WI38 (cell line): Measurements from ENCODE around the gene RAP2C.
A peak's percentile ranks its signal among the peaks of the same experiment; 100 is the strongest.

Experiments
- H3K4me3 ChIP-seq: 2 replicates; pipeline ENCODE4 v1.5.1; 2011; ENCODE audit warnings: low read depth, mild to moderate bottlenecking, control low read depth, low read length
- TF ChIP-seq, protein P1 (sequence below): IDR thresholded peaks from 2 replicates; pipeline ENCODE4 v1.5.1; 2012; ENCODE audit warnings: low read depth, mild to moderate bottlenecking, control low read depth, low read length

Gene RAP2C

DNA sequence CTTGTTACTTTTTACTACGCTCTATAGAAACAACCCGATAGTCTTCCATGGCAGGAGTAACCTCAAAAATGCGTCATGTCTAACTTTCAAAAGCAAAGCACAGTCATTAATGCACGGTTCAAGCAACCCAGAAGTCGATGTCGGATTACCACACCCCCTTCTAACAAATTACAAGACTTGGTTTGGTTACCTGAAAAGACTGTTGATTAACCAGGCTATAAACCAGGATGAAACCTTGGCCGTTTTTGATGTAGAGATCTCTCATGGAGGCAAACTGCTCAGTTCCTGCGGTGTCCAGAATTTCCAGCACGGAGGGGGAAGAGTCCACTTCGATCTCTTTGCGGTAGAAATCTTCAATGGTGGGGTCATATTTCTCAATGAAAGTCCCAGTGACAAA is 2.4 kb downstream of the RAP2C start:
- H3K4me3 ChIP-seq: peak overlapping the region; percentile 69
- TF ChIP-seq, protein P1, sequence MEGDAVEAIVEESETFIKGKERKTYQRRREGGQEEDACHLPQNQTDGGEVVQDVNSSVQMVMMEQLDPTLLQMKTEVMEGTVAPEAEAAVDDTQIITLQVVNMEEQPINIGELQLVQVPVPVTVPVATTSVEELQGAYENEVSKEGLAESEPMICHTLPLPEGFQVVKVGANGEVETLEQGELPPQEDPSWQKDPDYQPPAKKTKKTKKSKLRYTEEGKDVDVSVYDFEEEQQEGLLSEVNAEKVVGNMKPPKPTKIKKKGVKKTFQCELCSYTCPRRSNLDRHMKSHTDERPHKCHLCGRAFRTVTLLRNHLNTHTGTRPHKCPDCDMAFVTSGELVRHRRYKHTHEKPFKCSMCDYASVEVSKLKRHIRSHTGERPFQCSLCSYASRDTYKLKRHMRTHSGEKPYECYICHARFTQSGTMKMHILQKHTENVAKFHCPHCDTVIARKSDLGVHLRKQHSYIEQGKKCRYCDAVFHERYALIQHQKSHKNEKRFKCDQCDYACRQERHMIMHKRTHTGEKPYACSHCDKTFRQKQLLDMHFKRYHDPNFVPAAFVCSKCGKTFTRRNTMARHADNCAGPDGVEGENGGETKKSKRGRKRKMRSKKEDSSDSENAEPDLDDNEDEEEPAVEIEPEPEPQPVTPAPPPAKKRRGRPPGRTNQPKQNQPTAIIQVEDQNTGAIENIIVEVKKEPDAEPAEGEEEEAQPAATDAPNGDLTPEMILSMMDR: no peak

DNA sequence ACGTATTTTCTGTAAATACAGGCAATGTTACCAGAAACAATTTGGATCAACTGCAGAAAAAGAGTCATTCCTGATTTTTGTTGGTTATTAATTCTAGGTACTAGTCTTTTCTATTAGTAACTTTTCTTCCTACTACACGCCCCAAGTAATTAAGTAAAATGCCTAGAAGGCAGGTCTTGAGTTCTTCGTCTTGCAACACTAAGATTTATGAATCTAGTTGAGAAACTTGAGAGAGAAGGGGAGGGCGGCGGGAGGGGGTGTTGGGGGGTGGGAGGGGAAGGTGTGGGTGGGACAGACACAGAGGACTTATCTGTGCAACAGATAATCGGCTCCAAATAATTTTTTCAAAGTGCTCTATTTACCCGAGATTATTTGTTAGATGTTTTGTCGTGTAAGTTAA is 3.0 kb downstream of the RAP2C start:
- TF ChIP-seq, protein P1: no peak
- peak overlapping the region; percentile 69 for H3K4me3 ChIP-seq

DNA sequence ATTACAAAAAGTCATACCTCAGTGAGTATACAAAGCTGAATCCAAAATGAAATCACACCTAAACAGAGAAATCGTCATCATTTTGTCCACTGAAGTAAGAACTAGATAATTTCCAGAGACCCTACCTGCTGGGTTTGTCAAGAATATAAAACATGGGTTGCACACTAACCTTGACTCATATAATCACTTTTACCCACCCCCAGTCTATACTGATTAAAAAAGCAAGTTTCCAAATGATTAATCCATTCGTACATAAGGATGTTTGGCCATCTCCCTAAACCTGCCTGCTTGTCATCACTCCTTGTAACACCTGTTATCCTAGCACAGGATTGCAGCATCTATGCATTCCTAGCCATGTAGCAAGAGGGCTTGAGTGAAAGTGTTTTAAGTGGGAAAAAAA is 4.7 kb downstream of the RAP2C start:
- TF ChIP-seq, protein P1: no peak
- H3K4me3 ChIP-seq: no peak overlapping the region

DNA sequence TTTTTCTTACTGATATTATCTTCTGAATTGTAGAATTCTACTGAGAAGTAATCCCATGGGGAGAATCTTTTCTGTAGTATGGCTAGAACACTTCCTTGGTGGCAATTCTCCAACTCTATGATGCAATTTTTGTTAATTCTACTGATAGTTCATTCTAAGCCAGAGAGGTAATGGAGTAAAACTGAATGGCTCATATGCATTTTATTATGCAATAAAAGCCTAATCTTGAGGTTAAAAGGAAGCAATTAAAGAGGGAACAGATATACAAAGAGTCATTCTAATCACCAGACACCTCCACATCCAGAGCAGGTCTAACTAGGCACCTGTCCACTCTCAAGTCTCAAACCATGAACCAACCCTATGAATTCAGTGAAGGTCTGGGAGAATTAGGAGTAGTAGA is 9.7 kb downstream of the RAP2C start:
- TF ChIP-seq, protein P1: no peak

DNA sequence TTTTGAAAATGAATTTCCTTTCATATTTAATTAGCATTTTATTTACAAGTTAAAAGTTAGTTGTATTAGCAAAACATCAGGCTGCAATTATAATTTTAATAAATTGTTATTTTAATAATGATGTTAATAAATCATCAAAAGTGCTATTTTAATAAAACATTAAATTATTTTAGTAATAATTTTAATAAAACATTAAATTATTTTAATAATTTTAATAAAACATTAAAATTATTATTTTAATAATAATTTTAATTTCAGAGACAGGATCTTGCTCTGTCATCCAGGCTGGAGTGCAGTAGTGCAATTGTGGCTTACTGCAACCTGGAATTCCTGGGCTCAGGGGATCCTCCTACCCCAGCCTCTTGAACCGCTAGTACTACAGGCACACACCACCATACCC is 10.8 kb downstream of the RAP2C start:
- no peak overlapping the region for H3K4me3 ChIP-seq
- TF ChIP-seq, protein P1: no peak

More for the DNA sequence above, 9.7 kb downstream of the RAP2C start:
- H3K4me3 ChIP-seq: no peak overlapping the region

DNA sequence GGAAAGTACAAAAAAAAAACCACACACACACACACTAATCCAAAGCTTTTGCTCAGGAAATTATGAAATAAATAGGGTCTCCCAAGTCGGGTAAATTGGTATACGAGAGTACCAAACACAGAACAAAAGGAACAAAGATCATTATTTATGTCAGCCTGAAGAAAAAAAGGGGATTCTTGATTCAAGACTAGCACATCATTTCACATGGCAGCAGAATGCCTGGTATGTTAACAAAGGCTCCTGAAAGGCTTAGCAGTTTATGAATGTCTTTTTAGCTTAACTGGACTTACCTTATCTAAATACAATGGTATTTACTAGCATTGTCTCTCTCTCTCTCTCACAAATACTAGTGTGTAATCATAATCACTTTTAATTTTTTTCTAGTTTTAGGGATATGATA is 11.3 kb downstream of the RAP2C start:
- H3K4me3 ChIP-seq: no peak overlapping the region
- TF ChIP-seq, protein P1: no peak

DNA sequence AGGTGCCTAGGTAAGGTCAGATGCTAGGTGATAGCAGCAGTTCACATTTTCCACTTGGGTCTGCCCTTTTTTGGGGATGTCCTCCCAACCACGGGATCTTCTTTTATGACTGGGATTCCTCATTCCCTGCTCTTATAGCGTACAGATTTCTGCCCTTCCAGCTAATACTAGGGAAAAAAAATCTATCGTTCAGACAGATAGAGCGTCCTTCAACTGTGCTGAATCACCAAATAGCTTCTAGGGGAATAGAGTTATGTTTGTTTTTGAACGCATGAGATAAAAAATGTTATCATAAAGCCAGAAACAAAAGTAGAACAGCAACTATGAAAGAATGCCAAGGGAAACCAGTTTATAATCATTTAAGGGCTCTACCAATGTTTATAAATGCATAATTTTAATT is 13.0 kb downstream of the RAP2C start:
- H3K4me3 ChIP-seq: no peak overlapping the region
- TF ChIP-seq, protein P1: no peak
